Vagina (tissue), 2 donors: ENCODE data around the gene ZNF441. TPM values are rescaled to one million over a fixed set of nuclear protein-coding genes. Genes with fewer than 3 reads are reported as not detected.
A peak's percentile ranks its signal among the peaks of the same experiment; 100 is the strongest.

ENCODE experiments used
- DNase-seq, 2 donors: peaks; one replicate each; pipeline ENCODE4 v3.0.0-alpha.2; 2017; ENCODE audit errors: extremely low spot score in 2 of 2
- H3K27ac ChIP-seq: fragments of 200-600 bp; sonication (generic); one replicate; pipeline ENCODE4 v1.5.1; 2019
- H3K27me3 ChIP-seq: fragments of 200-600 bp; sonication (generic); one replicate; pipeline ENCODE4 v1.5.1; 2019
- H3K36me3 ChIP-seq, 2 donors: fragments of 200-600 bp; sonication (generic); one replicate each; pipeline ENCODE4 v1.5.1; 2017 to 2019
- H3K4me1 ChIP-seq: fragments of 200-600 bp; sonication (generic); one replicate; pipeline ENCODE4 v1.5.1; 2019
- H3K4me3 ChIP-seq, 2 donors: fragments of 200-600 bp; sonication (generic); 1 replicate in 1 of 2; 2 replicates in 1 of 2; pipeline ENCODE4 v1.5.1; 2016 to 2019
- H3K9me3 ChIP-seq: fragments of 200-600 bp; sonication (generic); one replicate; pipeline ENCODE4 v1.5.1; 2019
- CTCF ChIP-seq, 3 experiments: fragments of 450-650 bp in 2 of 3; fragments of 200-600 bp in 1 of 3; sonication (generic) in 1 of 3; IDR thresholded peaks; one replicate each; pipeline ENCODE4 v1.5.1; 2017 to 2019; ENCODE audit warnings: antibody characterized with exemption in 3 of 3, mild to moderate bottlenecking in 2 of 3, moderate library complexity in 2 of 3
- POLR2A ChIP-seq, 2 donors: fragments of 450-650 bp; IDR thresholded peaks; one replicate each; pipeline ENCODE4 v1.6.1; 2017; ENCODE audit warnings: antibody characterized with exemption in 2 of 2, mild to moderate bottlenecking in 2 of 2, moderate library complexity in 2 of 2
- POLR2AphosphoS5 ChIP-seq, 2 donors: sonication (generic); formaldehyde crosslinking; IDR thresholded peaks; one replicate each; pipeline ENCODE4 v1.9.0; 2017; ENCODE audit warnings: antibody characterized with exemption in 2 of 2, mild to moderate bottlenecking in 2 of 2, low read depth in 1 of 2; ENCODE audit not compliant: insufficient read depth in 1 of 2
- intact Hi-C: fragments of 100-400 bp; cut with DNase I; formaldehyde crosslinking; loops from one replicate; pipeline ENCODE4 v1.15.1; 2023
- total RNA-seq: library from RNA; depleted of rRNA; stranded (reverse); fragments of >200 nt; gene quantifications from one replicate; pipeline ENCODE4 v1.2.3, GENCODE V29; 2016

The ZNF441 gene
- total RNA-seq, 1 donor from 2014 or later: 7.1 TPM

GRCh38 chr19:11736696-11737095 lies 30.1 kb upstream of the ZNF441 start:
- Histone ChIP-seq H3K9me3 (no peaks in the 10 kb centered on the region), H3K4me3 (no peak overlapping the region), H3K36me3 (no peaks in the 10 kb centered on the region), H3K27me3 (no peaks in the 10 kb centered on the region), H3K4me1 (peaks cover 34% of the 10 kb centered on the region), H3K27ac (no peak overlapping the region)
- intact Hi-C loops: no loop called here
- no peak for TF ChIP-seq POLR2AphosphoS5 (IDR thresholded peaks at IDR 0.05; ENCODE audit: insufficient read depth in 1 of 2, low read depth in 1 of 2)
- peak in 1 of 2 donors; percentile 83 for DNase-seq

GRCh38 chr19:11737964-11738745 lies 28.6 kb upstream of the ZNF441 start:
- peaks cover 34% of the 10 kb centered on the region for H3K4me1 ChIP-seq
- H3K4me3 ChIP-seq: peak overlapping the region; percentile 98 to 99
- DNase-seq: peak in 1 of 2 donors; percentile 87

GRCh38 chr19:11738746-11739620 lies 27.8 kb upstream of the ZNF441 start, which contains the start of gene ZNF823:
ZNF823 (minus strand) TSS chr19:11738946; CDS start chr19:11738819, 127 bp downstream.
- Histone ChIP-seq H3K36me3 (no peaks in the 10 kb centered on the region), H3K4me1 (peaks cover 34% of the 10 kb centered on the region), H3K9me3 (no peaks in the 10 kb centered on the region), H3K4me3 (peak within 1 kb of the TSS; percentile 98 to 99), H3K27me3 (no peaks in the 10 kb centered on the region), H3K27ac (peak within 1 kb of the TSS; percentile 91)
- TF ChIP-seq POLR2AphosphoS5 (IDR thresholded peaks at IDR 0.05; ENCODE audit: insufficient read depth in 1 of 2, low read depth in 1 of 2) (peak; percentile 91 to 98), POLR2A (IDR thresholded peaks at IDR 0.05) (peak in 1 of 2 donors; percentile 76), CTCF (IDR thresholded peaks at IDR 0.05) (peak in 1 of 3 experiments; percentile 17)
- peak; percentile 99 for DNase-seq
- intact Hi-C loops: no loop called here

More at GRCh38 chr19:11737964-11738745, 28.6 kb upstream of the ZNF441 start:
- H3K36me3 ChIP-seq: no peaks in the 10 kb centered on the region
- peak overlapping the region; percentile 91 for H3K27ac ChIP-seq
- no peaks in the 10 kb centered on the region for H3K27me3 ChIP-seq
- intact Hi-C loops: no loop called here
- H3K9me3 ChIP-seq: no peaks in the 10 kb centered on the region
- no peak for TF ChIP-seq POLR2A (IDR thresholded peaks at IDR 0.05)
- TF ChIP-seq POLR2AphosphoS5 (IDR thresholded peaks at IDR 0.05; ENCODE audit: insufficient read depth in 1 of 2, low read depth in 1 of 2): no peak
- TF ChIP-seq CTCF (IDR thresholded peaks at IDR 0.05): no peak

- Histone ChIP-seq H3K27me3 (no peaks in the 10 kb centered on the region), H3K36me3 (no peaks in the 10 kb centered on the region), H3K9me3 (peaks cover 12% of the 10 kb centered on the region), H3K4me3 (no peak overlapping the region), H3K27ac (no peak overlapping the region), H3K4me1 (no peaks in the 10 kb centered on the region)
- intact Hi-C loops: no loop called here
- TF ChIP-seq POLR2AphosphoS5 (IDR thresholded peaks at IDR 0.05; ENCODE audit: insufficient read depth in 1 of 2, low read depth in 1 of 2) (no peak), POLR2A (IDR thresholded peaks at IDR 0.05) (no peak), CTCF (IDR thresholded peaks at IDR 0.05) (no peak)
- DNase-seq: no peak
These were observed 20.9 kb upstream of the ZNF441 start for GRCh38 chr19:11745869-11746268.

GRCh38 chr19:11747277-11747676 lies 19.5 kb upstream of the ZNF441 start:
- Histone ChIP-seq H3K27ac (no peak overlapping the region), H3K36me3 (no peaks in the 10 kb centered on the region), H3K27me3 (no peaks in the 10 kb centered on the region), H3K4me3 (no peak overlapping the region), H3K9me3 (peaks cover 12% of the 10 kb centered on the region), H3K4me1 (no peaks in the 10 kb centered on the region)
- TF ChIP-seq POLR2A (IDR thresholded peaks at IDR 0.05) (no peak), POLR2AphosphoS5 (IDR thresholded peaks at IDR 0.05; ENCODE audit: insufficient read depth in 1 of 2, low read depth in 1 of 2) (no peak), CTCF (IDR thresholded peaks at IDR 0.05) (no peak)
- intact Hi-C loops: no loop called here
- DNase-seq: no peak
